Adrenal gland (tissue), 5 donors: ENCODE results near the gene VARS2.
"Not testable (repeated sequence)": the region's sequence is repeated elsewhere in the genome, so short reads cannot be mapped to it uniquely, and the experiment has no call there.

Experiments used
- CTCF ChIP-seq, 6 experiments: fragments of 450-650 bp in 4 of 6; fragments of 200-600 bp in 2 of 6; sonication (generic) in 1 of 6; IDR thresholded peaks; 1 replicate in 5 of 6; 2 replicates in 1 of 6; pipeline versions ENCODE4 v1.5.1 to v1.8.0; 2016 to 2021; ENCODE audit warnings: antibody characterized with exemption in 6 of 6, mild to moderate bottlenecking in 2 of 6, moderate library complexity in 1 of 6
- POLR2A ChIP-seq, 2 donors: fragments of 450-650 bp; IDR thresholded peaks; one replicate each; pipeline ENCODE4 v1.6.1; 2017; ENCODE audit warnings: antibody characterized with exemption in 2 of 2, mild to moderate bottlenecking in 2 of 2, moderate library complexity in 1 of 2
- donor health status: DM: no; HTN: no; CAD: no.

- TF ChIP-seq CTCF, POLR2A (IDR thresholded peaks at IDR 0.05): not testable (repeated sequence)
Measured at GRCh38 chr6:30924040-30924627, 10.1 kb downstream of the VARS2 start.
